ENCODE results near the gene STK17B.

- TF ChIP-seq, protein P1, sequence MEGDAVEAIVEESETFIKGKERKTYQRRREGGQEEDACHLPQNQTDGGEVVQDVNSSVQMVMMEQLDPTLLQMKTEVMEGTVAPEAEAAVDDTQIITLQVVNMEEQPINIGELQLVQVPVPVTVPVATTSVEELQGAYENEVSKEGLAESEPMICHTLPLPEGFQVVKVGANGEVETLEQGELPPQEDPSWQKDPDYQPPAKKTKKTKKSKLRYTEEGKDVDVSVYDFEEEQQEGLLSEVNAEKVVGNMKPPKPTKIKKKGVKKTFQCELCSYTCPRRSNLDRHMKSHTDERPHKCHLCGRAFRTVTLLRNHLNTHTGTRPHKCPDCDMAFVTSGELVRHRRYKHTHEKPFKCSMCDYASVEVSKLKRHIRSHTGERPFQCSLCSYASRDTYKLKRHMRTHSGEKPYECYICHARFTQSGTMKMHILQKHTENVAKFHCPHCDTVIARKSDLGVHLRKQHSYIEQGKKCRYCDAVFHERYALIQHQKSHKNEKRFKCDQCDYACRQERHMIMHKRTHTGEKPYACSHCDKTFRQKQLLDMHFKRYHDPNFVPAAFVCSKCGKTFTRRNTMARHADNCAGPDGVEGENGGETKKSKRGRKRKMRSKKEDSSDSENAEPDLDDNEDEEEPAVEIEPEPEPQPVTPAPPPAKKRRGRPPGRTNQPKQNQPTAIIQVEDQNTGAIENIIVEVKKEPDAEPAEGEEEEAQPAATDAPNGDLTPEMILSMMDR (optimal IDR thresholded peaks at IDR 0.05 in 1 of 3, IDR thresholded peaks at IDR 0.05 in 1 of 3, conservative IDR thresholded peaks at IDR 0.05 in 1 of 3; ENCODE audit: extremely low read depth in 1 of 3, insufficient read depth in 2 of 3, low read length in 3 of 3): no peak
- TF ChIP-seq EZH2 (IDR thresholded peaks at IDR 0.05; ENCODE audit: low read length): no peak
Measured at GRCh38 chr2:196177124-196177523, 5.7 kb upstream of the STK17B start.

All from keratinocyte (primary cell).